Small intestine (tissue), 7 donors: Measurements from ENCODE around the gene FAF1. TPM values are rescaled to one million over a fixed set of nuclear protein-coding genes. Genes with fewer than 3 reads are reported as not detected.
A peak's percentile ranks its signal among the peaks of the same experiment; 100 is the strongest.
"Not testable (repeated sequence)": the region's sequence is repeated elsewhere in the genome, so short reads cannot be mapped to it uniquely, and the experiment has no call there.

Experiments used
- DNase-seq, 2 donors: peaks; one replicate each; pipeline versions ENCODE4 v3.0.0 to v3.0.0-alpha.2; 2013
- FAIRE-seq: peaks from 2 replicates; lab custom pipeline; 2012; peaks lifted over from hg19 to GRCh38; lab: Jason Lieb, UNC
- H3K27ac ChIP-seq, 3 donors: one replicate each; pipeline ENCODE4 v1.5.1; 2013; ENCODE audit warnings: low read length in 2 of 3, mild to moderate bottlenecking in 2 of 3, control low read depth in 1 of 3, inconsistent platforms in 1 of 3, low read depth in 1 of 3, moderate library complexity in 1 of 3
- H3K27me3 ChIP-seq, 3 donors: one replicate each; pipeline ENCODE4 v1.6.1; 2013; ENCODE audit warnings: low read length in 3 of 3, inconsistent platforms in 1 of 3; ENCODE audit not compliant: control insufficient read depth in 3 of 3, insufficient read depth in 3 of 3
- H3K36me3 ChIP-seq, 3 donors: one replicate each; pipeline ENCODE4 v1.6.1; 2013; ENCODE audit warnings: low read length in 3 of 3, inconsistent platforms in 1 of 3, low read depth in 1 of 3, mild to moderate bottlenecking in 1 of 3, moderate library complexity in 1 of 3; ENCODE audit not compliant: control insufficient read depth in 3 of 3, insufficient read depth in 2 of 3
- H3K4me1 ChIP-seq, 3 donors: one replicate each; pipeline ENCODE4 v1.6.1; 2013; ENCODE audit warnings: low read length in 2 of 3, inconsistent platforms in 1 of 3, low read depth in 1 of 3, mild to moderate bottlenecking in 1 of 3, moderate library complexity in 1 of 3; ENCODE audit not compliant: control insufficient read depth in 3 of 3, insufficient read depth in 2 of 3
- H3K4me3 ChIP-seq, 3 donors: one replicate each; pipeline ENCODE4 v1.5.1; 2013; ENCODE audit warnings: low read length in 3 of 3, control low read depth in 1 of 3, inconsistent platforms in 1 of 3, low read depth in 1 of 3, mild to moderate bottlenecking in 1 of 3, moderate library complexity in 1 of 3
- H3K9me3 ChIP-seq, 2 donors: one replicate each; pipeline ENCODE4 v1.6.1; 2013; ENCODE audit warnings: low read depth in 1 of 2, low read length in 1 of 2; ENCODE audit not compliant: control insufficient read depth in 2 of 2, insufficient read depth in 1 of 2
- WGBS, 3 donors: extraction: QIAGEN DNeasy Blood & Tissue Kit; methylation state at CpG; one replicate each; pipeline ENCODE4 v1.1.7; 2013; 5-methylcytosine and 5-hydroxymethylcytosine counted together
- polyA plus RNA-seq, 4 donors: library from polyadenylated mRNA; stranded (reverse) in 3 of 4; unstranded in 1 of 4; fragments of 200-250 nt in 3 of 4; fragments of 120-200 nt in 1 of 4; gene quantifications; one replicate each; pipeline versions ENCODE4 v1.2.1 to v1.2.3, GENCODE V29; 2013
- donor health status: healthy with polysubstance abuse.
- donor health status: control.
- donor health status: control.
- donor health status: Bipolar disorder and iron deficiency.
- donor health status: healthy.

The FAF1 gene
- polyA plus RNA-seq, 4 donors = 19.5 to 46.3 (median 32.5) TPM

DNA sequence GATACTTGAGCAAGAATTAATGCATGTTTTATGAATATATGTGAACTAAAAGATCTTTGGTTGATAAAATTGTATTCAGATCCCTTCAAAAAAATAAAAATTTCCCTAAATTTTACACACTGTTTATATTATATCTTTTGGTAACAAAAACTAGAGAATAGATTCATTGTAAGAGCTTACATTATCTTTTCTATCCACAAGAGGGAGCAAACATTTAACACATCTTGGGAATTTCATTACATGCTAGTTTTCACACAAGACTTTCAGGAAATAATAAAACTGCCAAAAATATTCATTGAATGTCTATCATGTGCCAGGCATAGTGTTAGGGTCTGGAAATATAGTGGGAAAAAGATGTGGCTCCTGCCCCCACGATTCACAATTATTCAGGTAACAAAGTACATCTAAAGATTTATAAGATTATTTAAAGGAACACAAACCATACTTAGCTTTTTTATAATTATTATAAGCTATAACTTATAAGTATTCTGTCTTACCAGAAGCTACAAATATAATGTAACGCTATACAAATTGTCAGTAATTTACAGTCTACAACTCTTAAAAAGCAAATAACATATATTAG is 30.6 kb downstream of the FAF1 start:
- FAIRE-seq (peak; percentile 10), DNase-seq (peak; percentile 30 to 32)
- Histone ChIP-seq H3K9me3 (peaks cover 0 to 10% of the 10 kb centered on the region in 2 donors), H3K4me3 (no peak overlapping the region), H3K27me3 (no peaks in the 10 kb centered on the region), H3K27ac (no peak overlapping the region), H3K4me1 (peaks cover 0 to 3% (median 0%) of the 10 kb centered on the region in 3 donors), H3K36me3 (peaks cover 0 to 10% (median 0%) of the 10 kb centered on the region in 3 donors)
- 39 to 56% (median 48%) methylated on average over 2 of the region's 2 CpGs for WGBS, 3 donors

- H3K27ac ChIP-seq = no peak overlapping the region
- no peaks in the 10 kb centered on the region for H3K27me3 ChIP-seq
- no peak overlapping the region for H3K4me3 ChIP-seq
- DNase-seq (no peak), FAIRE-seq (no peak)
- no peaks in the 10 kb centered on the region for H3K4me1 ChIP-seq
- peaks cover 0 to 7% (median 0%) of the 10 kb centered on the region in 3 donors for H3K36me3 ChIP-seq
- H3K9me3 ChIP-seq = peaks cover 0 to 25% of the 10 kb centered on the region in 2 donors
- 97 to 100% (median 98%) methylated on average over 1 of the region's 1 CpG for WGBS, 3 donors
Measured at GRCh38 chr1:50923564-50923963, 36.5 kb downstream of the FAF1 start.

- Histone ChIP-seq H3K27ac (no peak overlapping the region), H3K27me3 (no peaks in the 10 kb centered on the region), H3K4me3 (no peak overlapping the region), H3K4me1 (no peaks in the 10 kb centered on the region), H3K36me3 (peaks cover 0 to 7% (median 0%) of the 10 kb centered on the region in 3 donors), H3K9me3 (peaks cover 0 to 25% of the 10 kb centered on the region in 2 donors)
- 99 to 100% (median 100%) methylated on average over 4 of the region's 4 CpGs for WGBS, 3 donors
- FAIRE-seq = no peak
- no peak for DNase-seq
Measured at GRCh38 chr1:50921029-50921428, 39.0 kb downstream of the FAF1 start.

GRCh38 chr1:50920409-50920808 is 39.7 kb downstream of the FAF1 start:
- FAIRE-seq = no peak
- H3K4me1 ChIP-seq = no peaks in the 10 kb centered on the region
- DNase-seq = no peak
- no peak overlapping the region for H3K4me3 ChIP-seq
- no peaks in the 10 kb centered on the region for H3K27me3 ChIP-seq
- 96 to 100% (median 96%) methylated on average over 1 of the region's 1 CpG for WGBS, 3 donors
- H3K9me3 ChIP-seq = peaks cover 0 to 22% of the 10 kb centered on the region in 2 donors
- H3K36me3 ChIP-seq = peaks cover 0 to 3% (median 0%) of the 10 kb centered on the region in 3 donors
- no peak overlapping the region for H3K27ac ChIP-seq

DNA sequence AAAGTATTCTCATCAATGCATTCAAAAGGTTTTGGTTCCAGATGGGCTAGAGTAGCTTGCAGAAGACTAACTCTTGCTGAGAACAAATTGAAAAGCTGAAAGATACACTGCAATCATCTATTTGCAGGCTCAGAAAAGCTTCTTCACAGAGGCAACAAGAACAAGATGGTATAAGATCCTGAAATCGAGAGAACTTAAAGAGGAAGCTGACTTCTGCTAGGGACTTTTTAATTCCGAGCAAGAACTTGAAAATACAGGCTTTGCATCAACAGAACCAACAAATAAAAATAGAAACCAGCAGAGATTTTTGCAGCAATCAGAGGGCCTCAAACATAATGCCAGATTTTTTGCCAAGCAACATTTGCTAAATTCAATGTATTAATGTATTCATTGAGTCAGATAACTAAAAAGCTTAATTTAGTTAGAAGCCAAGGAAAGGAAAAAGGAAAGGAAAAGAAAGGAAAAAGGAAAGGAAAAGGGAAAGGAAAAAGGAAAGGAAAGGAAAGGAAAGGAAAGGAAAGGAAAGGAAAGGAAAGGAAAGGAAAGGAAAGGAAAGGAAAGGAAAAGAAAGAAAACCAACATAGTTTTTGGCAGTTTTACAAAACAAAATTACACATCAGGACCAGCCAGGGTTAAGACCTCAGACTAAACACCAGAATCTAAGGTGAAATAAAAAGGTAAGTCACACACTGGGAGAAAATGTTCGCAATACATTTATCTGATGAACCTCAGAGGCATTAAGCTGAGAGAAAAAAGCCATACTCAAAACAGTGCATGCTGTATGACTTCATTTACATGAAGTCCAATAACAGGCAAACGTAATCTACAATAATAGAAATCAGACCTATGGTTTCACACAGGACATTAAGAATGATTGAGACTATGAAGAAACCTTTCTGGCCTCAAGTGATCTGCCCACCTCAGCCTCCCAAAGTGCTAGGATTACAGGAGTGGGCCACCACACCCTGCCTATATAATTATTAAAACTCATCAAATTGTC is 42.6 kb downstream of the FAF1 start:
- Histone ChIP-seq H3K36me3 (peaks cover 0 to 3% (median 0%) of the 10 kb centered on the region in 3 donors), H3K4me1 (no peaks in the 10 kb centered on the region), H3K27me3 (no peaks in the 10 kb centered on the region), H3K4me3 (no peak overlapping the region), H3K9me3 (peaks cover 0 to 17% of the 10 kb centered on the region in 2 donors), H3K27ac (no peak overlapping the region)
- DNase-seq (no peak), FAIRE-seq (no peak)
- WGBS, 3 donors = 80 to 93% (median 88%) methylated on average over 4 of the region's 4 CpGs

DNA sequence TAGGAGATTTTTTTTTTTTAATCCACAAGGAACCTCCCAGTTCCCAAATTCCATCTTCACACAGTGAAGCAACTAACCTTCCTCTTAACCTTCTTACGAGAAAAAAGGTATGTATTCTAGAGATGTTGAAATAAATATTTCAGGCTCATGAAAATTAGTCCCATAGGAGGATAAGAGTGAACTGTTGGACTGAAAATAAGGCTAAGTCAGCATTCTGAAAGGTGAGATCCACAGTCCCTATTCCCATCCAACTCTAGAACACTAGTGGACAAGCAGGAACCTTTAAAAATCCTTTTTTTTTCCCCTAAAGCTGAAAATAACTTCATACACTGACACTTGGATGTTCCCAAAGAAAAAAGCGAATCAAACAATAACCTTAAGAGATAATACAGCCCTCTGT is 44.4 kb downstream of the FAF1 start:
- FAIRE-seq = no peak
- Histone ChIP-seq H3K36me3 (peaks cover 0 to 4% (median 0%) of the 10 kb centered on the region in 3 donors), H3K27me3 (no peaks in the 10 kb centered on the region), H3K27ac (no peak overlapping the region), H3K4me3 (no peak overlapping the region), H3K4me1 (no peaks in the 10 kb centered on the region), H3K9me3 (peaks cover 0 to 18% of the 10 kb centered on the region in 2 donors)
- WGBS, 3 donors = 96 to 98% (median 96%) methylated on average over 2 of the region's 2 CpGs
- DNase-seq = no peak

GRCh38 chr1:50913954-50914353 is 46.1 kb downstream of the FAF1 start:
- Histone ChIP-seq H3K27me3 (no peaks in the 10 kb centered on the region), H3K4me1 (no peaks in the 10 kb centered on the region), H3K9me3 (peaks cover 0 to 22% of the 10 kb centered on the region in 2 donors), H3K4me3 (no peak overlapping the region), H3K27ac (no peak overlapping the region), H3K36me3 (peaks cover 0 to 4% (median 0%) of the 10 kb centered on the region in 3 donors)
- 91 to 94% (median 94%) methylated on average over 1 of the region's 1 CpG for WGBS, 3 donors
- DNase-seq = no peak
- no peak for FAIRE-seq

- not testable (repeated sequence) for FAIRE-seq, H3K27ac ChIP-seq, H3K4me3 ChIP-seq, DNase-seq, H3K27me3 ChIP-seq, H3K36me3 ChIP-seq, H3K4me1 ChIP-seq
- 92 to 95% (median 93%) methylated on average over 12 of the region's 12 CpGs for WGBS, 3 donors
- H3K9me3 ChIP-seq = peaks cover 0 to 22% of the 10 kb centered on the region in 2 donors
Measured at GRCh38 chr1:50910356-50910755, 49.7 kb downstream of the FAF1 start.
